Activated CD4-positive, alpha-beta T cell treated with anti-CD3 and anti-CD28 coated beads for 48 hours (primary cell): Measurements from ENCODE around the gene IL17RD.

ENCODE experiments used
- DNase-seq: peaks from one replicate; pipeline ENCODE4 v3.0.0-alpha.2; 2020

IL17RD gene

DNA sequence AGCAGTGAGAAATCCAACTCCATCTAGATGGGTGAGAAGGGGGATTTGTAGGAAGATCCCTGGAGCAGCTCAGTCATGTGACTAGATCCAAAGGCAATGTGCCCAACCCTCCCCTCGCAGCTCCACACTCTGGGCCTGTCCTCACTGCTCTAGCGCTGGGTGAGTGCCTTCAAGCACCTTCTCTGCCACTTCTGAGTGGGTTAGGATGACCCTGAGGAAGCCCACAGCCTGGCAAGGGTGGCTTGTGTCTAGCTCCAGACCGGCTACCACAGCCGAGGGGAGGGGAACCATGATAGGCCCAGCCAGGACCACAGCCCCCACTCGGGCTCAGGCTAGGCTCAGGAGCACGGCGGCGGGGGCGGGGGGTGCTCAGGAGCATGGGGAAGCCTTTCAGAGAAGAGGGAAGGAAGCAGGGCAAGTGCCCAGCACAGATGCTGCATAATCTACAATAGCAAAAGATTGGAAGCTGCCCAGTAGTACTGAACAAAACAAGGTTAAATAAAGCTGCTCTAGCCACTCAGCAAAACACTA lies 103.0 kb downstream of the IL17RD start:
- no peak for DNase-seq

DNA sequence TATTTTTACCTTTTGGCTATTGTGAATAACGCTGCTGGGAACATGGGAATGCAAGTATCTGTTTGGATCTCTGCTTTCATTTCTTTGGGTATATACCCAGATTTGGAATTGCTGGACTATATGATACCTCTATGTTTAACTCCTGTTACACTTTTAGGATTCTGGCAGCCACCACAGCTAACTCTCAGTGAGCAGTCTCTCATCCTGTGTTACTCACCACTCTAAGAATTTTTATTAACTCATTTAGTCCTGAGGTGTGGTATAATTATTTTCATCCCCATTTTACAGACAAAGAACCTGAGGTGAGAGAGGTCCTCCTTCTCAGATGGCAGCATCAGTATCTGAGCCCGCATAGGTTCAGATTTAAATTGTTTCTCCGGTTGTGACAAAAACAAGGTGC lies 103.6 kb downstream of the IL17RD start:
- no peak for DNase-seq

DNA sequence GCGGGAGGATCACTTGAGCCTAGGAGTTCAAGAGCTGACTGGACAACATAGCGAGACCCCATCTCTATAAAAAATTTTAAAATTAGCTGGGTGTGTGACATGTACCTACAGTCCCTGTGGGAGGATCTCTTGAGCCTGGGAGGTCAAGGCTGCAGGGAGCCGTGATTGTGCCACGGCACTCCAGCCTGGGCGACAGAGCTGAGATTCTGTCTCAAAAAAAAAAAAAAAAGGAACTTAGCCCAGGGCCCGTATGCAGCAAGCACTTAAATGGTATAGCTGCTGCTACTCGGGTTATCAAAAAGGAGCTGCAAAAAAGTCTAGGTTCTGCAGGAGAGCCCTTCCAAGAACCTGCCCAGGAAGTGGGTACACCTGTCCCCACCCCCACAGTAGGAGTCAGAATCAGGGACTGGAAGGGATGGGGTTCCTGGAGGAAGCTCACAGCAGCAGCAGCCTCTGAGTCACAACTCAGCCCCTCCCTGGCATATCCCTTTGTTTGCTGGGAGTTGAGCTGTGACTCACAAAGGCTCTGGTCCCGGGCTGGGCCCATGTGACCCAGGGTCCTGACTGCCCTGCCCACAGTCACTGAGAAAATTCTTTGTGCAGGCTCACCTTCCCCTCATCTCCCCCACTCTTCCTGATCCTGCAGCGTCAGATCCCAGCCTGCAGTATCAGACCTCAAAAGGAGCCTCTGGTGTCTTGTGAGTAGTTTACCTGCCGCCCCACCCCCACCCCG lies 104.9 kb downstream of the IL17RD start, which contains the start of gene SPATA12:
TSS of gene SPATA12 (plus strand) at position 576 of the 733 bp plus-strand sequence. CDS start 13,031 bp downstream, outside the sequence.
- DNase-seq = peak; percentile 6

DNA sequence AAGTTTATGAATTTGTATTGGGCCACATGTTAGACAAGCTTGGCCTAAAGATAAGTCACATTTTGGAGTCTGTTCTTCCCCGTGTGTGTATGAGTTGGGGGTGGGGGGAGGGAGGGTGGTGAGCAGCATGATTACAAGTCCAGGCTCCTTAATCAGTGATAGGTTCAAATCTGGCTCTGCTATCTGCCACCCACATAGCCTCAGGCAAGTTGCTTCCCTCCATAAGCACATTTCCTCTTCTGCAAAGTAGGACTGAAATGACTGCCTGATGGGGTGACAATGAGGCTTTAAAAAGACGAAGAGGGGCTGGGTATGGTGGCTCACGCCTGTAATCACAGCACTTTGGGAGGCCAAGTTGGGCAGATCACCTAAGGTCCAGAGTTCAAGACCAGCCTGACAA lies 105.7 kb downstream of the IL17RD start:
- no peak for DNase-seq

DNA sequence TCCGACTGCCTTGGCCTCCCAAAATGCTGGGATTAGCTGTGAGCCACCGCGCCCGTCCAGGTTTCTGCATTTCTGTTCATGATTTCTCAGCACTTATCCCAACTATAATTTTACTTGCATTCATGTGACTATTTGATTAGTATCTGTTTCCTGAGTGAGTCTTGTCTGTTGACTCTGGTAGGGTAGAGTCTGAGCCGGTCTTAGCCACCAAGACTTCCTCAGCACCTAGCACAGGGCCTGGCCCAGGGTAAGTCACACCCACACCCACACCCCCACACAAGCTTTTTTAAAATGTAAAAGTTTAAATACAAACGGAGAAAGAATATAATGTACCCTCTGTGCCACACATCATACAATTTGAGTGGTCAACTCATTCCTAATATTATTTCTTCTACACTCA lies 107.8 kb downstream of the IL17RD start:
- no peak for DNase-seq

DNA sequence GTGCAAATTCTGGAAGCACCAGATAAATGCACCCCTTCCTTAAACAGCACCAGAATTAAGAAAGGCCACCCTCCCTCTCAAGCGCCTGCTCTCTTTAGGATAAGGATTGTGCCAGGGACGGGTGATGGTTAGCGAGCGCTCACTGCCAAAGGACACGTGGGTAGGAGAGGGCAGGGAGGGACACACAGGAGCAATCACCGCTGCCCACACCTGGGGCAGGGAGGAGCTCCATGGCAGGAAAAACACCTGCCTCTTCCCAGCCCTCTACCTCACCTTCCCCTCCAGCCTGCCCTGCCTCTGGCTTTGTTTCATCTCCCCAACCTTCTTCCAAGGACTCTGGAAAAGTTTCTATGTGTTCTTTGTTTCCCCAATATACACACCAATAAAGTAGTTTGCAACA lies 112.0 kb downstream of the IL17RD start:
- DNase-seq = no peak

DNA sequence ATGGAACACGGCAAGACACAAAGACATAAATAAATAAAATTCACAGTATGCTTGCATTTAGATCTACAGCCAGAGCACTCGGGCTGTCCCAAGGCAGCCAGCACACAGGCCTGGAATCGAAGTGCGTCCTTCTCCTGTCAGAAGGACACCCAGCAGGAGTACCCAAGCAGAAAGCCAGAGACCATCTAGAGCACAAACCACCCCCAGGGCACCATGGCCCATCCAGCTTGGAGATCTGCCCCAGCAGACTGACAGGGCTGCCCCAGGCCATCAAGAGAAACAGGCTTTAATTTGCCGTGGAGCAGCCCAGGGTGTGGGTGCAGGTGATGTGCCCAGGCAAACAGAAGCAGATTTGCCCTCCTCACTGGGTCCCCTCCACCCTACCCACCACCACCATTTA lies 112.5 kb downstream of the IL17RD start:
- no peak for DNase-seq

DNA sequence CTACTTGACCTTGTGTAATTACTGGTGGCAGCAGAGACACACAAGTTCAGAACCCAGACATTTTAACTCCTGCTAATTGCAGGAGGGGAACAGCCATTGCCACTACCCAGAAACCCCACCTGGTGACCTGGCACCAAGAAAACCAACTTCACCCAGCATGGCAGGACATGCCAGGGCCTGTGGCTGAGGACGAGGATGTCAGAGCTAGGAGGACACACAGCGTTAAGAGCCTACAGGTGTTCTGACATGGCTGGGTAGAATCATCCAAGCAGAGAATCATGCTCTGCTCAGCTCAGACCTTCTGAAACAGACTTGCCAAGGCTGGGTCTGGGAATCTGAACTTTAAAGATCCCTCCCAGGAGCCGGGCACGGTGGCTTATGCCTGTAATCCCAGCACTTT lies 116.4 kb downstream of the IL17RD start:
- no peak for DNase-seq

DNA sequence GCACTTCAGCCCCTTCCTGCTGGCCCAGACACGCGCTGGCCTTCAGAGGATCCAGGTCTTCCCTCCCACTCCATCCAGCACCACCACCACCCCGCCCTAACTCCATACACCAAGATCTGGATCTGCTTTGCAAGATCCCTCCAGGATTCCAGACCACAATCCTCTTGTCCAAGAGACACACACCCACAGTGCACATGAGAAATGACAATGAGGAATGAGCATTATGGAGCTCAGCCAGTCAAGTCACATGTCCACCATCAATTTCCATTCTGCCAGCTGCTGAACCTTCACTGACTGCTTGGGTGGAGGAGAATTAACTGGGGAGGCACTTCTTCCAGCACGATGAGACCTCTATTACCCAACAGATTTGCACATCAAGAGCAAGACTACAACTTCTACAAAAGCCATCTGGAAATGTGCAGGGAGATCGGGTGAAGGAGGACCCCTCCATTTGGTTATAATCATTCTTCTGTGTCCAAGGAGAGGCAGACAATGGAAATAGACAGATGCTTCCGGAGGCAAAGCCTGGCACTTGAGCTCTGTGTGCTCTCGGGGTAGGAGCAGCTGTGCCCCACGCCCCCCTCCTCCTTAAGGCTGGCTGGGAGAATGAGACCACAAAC lies 117.0 kb downstream of the IL17RD start:
- no peak for DNase-seq

DNA sequence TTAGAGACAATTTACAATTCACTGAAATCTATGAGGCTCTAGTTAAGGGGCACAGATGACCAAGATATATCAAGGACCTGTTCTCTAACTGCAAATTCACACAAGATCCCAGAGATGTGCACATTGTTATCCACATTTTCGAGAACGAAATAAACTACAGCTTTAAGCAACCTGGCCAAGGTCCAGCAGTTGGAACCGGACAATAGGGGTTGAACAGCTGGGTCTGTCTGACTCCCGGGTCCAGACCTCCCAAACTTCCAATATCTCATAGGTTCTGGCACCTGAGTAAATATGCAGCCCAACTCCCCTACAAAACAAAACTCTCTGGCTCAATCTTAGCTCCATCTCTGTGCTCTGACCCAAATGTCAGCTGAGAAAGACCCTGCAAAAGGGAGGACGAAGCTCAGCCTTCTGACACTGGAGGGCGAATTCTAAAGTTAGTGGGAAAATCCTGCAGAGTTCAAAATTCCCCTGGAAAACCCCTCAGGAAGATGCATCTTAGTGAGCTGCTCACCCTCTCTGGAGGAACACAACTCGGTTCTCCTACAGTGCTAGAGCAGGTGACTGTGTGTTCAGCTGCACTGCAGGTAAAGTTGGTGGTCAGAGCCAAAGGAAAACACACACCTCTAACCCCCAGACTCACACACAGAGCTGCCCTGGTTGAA lies 118.9 kb downstream of the IL17RD start:
- DNase-seq = no peak

DNA sequence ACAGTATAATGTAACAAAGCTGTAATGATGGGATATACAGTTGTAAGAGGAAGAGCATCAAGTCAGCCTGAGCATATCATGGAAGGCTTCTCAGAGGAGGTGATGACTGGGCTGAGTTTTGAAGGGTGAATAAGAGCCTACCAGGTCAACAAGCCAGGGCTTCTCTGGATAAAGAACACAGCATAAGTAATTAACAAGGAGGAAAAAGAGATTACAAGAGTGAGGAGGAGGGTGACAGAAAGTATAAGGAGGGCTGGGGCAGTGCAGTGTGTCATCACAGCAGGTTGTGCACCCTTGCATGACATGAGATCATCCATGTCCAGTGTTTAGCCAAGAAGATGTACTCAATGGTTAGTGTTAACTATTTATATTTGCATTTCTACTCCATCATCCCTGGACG lies 121.6 kb downstream of the IL17RD start:
- DNase-seq = no peak

DNA sequence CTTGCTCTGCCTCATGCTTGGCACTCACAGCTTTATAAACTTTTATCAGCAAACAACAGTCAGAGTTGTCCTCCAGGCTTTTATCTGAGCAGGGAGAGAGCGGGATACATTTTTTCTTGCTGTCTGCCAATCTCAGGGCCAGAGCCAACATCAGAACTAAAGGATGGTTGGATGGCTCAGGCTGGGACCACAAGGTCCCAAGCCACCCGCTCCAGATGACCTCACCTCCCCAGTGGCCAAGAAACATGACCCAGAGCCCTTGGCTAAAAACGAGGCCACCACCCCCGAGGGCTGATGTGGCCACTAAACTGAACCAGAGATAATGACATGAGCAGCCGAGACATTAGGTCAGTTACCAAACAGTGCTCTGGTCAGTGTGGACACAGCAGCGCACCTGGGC lies 123.5 kb downstream of the IL17RD start:
- no peak for DNase-seq
